Stimulated activated CD8-positive, alpha-beta memory T cell treated with anti-CD3 and anti-CD28 coated beads, Interleukin-7, amount 100 ng/mL, for 48 hours (primary cell): Measurements from ENCODE around the gene MYRF.

Experiments
- DNase-seq, 2 donors: peaks; one replicate each; pipeline ENCODE4 v3.0.0-alpha.2; 2020; ENCODE audit warnings: low read depth in 1 of 2; ENCODE audit errors: extremely low read depth in 1 of 2

MYRF gene

GRCh38 chr11:61774411-61774810, 22.0 kb downstream of the MYRF start:
- DNase-seq: no peak

GRCh38 chr11:61775106-61775505, 22.7 kb downstream of the MYRF start:
- no peak for DNase-seq

- no peak for DNase-seq
Measured at GRCh38 chr11:61775606-61776554, 23.4 kb downstream of the MYRF start.

GRCh38 chr11:61776561-61777075, 24.2 kb downstream of the MYRF start:
- DNase-seq: peak; percentile 35 to 54

GRCh38 chr11:61777234-61778090, 25.0 kb downstream of the MYRF start:
- DNase-seq: peak in 1 of 2 donors; percentile 25

- no peak for DNase-seq
Measured at GRCh38 chr11:61778357-61778886, 26.0 kb downstream of the MYRF start.

GRCh38 chr11:61778920-61779650, 26.6 kb downstream of the MYRF start:
- no peak for DNase-seq

GRCh38 chr11:61779666-61780525, 27.5 kb downstream of the MYRF start:
- DNase-seq: no peak

- no peak for DNase-seq
Measured at GRCh38 chr11:61780581-61781162, 28.2 kb downstream of the MYRF start.

- no peak for DNase-seq
Measured at GRCh38 chr11:61781585-61781984, 29.1 kb downstream of the MYRF start.

- DNase-seq: no peak
Measured at GRCh38 chr11:61782299-61782698, 29.9 kb downstream of the MYRF start.

- no peak for DNase-seq
Measured at GRCh38 chr11:61782841-61783240, 30.4 kb downstream of the MYRF start.

- no peak for DNase-seq
Measured at GRCh38 chr11:61783717-61784505, 31.5 kb downstream of the MYRF start.

GRCh38 chr11:61784506-61784805, 32.0 kb downstream of the MYRF start:
- no peak for DNase-seq

GRCh38 chr11:61785837-61786402, 33.5 kb downstream of the MYRF start:
- no peak for DNase-seq

- no peak for DNase-seq
Measured at GRCh38 chr11:61787928-61788491, 35.6 kb downstream of the MYRF start.

- DNase-seq: peak in 1 of 2 donors; percentile 46
Measured at GRCh38 chr11:61791737-61792309, 39.4 kb downstream of the MYRF start.
